ENCODE results near the gene CHCHD6. TPM values are rescaled to one million over a fixed set of nuclear protein-coding genes. Genes with fewer than 3 reads are reported as not detected.

Gene CHCHD6
- total RNA-seq, 2 donors from 2014 or later: 23.6 to 34.4 TPM

DNA sequence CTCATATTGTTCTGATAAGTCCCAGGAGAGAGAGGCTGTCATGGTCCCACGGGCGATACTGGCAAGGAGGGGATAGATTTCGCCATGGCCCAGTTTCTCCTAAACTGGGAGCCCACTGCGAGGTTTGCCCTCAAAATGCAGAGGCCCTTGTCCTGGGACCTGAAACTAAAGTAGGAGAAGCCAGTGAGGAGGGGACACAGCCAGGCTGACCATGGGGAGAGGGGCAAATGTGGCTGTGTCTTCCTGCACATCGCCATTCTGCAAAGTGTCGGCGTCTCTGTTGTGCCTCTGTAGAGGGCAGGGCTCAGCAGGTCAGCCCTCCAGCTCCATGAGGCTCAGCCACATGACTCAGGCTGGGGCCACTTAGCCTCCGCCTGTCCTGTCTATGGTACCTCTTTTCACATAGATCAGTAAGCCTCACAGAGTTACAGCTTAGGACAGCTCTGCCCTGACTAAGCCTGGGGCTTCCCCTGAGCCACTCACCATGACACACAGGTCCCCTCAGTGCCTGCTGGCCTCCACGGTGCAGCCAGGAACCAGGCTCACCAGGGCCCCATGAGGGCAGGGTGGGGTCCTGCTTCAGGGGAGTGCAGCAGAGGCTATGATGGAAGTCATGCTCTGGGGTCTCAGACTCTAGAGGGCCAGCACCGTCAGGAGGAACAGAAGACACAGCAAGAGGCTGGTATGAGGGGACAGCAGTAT is 250.3 kb downstream of the CHCHD6 start:
- 84 to 88% methylated on average over 6 to 10 of the region's 10 CpGs for WGBS, 2 experiments (ENCODE audit: insufficient coverage in 1 of 2, insufficient read length in 1 of 2)

DNA sequence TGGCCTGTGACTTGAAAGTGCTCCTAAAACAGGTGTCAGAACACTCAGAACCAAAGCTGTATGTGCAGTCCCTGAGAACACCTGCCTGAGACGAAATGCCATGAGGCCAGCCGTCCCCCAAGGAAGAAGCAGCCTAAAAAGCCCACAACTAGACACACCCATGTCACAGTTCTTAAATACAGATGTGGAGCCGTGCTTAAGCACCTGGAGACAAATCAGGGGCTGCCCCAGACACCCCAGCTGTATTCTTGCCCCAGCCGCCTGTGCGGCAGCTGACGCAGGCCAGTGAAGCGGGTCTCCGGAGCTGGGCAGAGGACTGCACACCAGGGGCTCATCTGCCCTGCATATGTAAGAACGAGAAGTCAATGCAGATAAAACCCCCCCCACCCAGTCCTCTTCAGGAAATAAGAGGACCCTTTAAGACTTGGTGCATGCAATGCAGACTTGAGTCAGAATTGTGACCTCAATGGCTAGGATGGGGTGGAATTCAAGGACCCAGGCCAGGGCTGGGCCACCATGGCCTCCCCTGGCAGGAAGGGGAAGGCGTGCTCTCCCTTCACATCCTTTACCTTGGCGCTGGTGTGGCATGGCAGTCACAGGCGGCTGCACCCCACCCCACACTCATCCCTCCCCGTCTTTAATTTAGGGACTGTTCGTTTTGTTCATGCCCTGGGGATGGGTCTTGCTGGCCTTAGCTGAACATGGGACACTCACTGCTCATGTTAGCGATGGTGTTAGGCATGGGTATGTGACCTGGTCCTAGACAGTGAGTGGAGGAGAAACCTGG is 251.2 kb downstream of the CHCHD6 start:
- no peak overlapping the region for H3K27ac ChIP-seq (ENCODE audit: low read depth, low read length)
- H3K4me1 ChIP-seq (ENCODE audit: control insufficient read depth, insufficient read depth, low read length): no peaks in the 10 kb centered on the region
- H3K27ac Mint-ChIP-seq: no peak overlapping the region
- no peaks in the 10 kb centered on the region for H3K27me3 ChIP-seq (ENCODE audit: control insufficient read depth, insufficient read depth, low read length, poor library complexity, severe bottlenecking)
- H3K9me3 ChIP-seq (ENCODE audit: control insufficient read depth, low read length): no peaks in the 10 kb centered on the region
- no peak overlapping the region for H3K4me3 Mint-ChIP-seq
- no peak for TF ChIP-seq CTCF (conservative IDR thresholded peaks at IDR 0.05)
- 92 to 97% methylated on average over 5 to 15 of the region's 15 CpGs for WGBS, 2 experiments (ENCODE audit: insufficient coverage in 1 of 2, insufficient read length in 1 of 2)
- peaks cover 7% of the 10 kb centered on the region for H3K4me1 Mint-ChIP-seq
- no peaks in the 10 kb centered on the region for H3K36me3 ChIP-seq (ENCODE audit: control insufficient read depth, insufficient read depth, low read length)
- no peaks in the 10 kb centered on the region for H3K36me3 Mint-ChIP-seq (ENCODE audit: low read depth)
- no peaks in the 10 kb centered on the region for H3K9me3 Mint-ChIP-seq
- DNase-seq: no peak
- no peak overlapping the region for H3K4me3 ChIP-seq (ENCODE audit: low read length)
- no peaks in the 10 kb centered on the region for H3K27me3 Mint-ChIP-seq (ENCODE audit: insufficient read depth)
- H3K9ac ChIP-seq (ENCODE audit: extremely low read depth, low read length, poor library complexity, severe bottlenecking): no peak overlapping the region

More for the DNA sequence above, 250.3 kb downstream of the CHCHD6 start:
- no peak for TF ChIP-seq CTCF (conservative IDR thresholded peaks at IDR 0.05)
- Mint-ChIP-seq H3K9me3 (no peaks in the 10 kb centered on the region), H3K36me3 (ENCODE audit: low read depth) (no peaks in the 10 kb centered on the region), H3K27ac (no peak overlapping the region), H3K4me3 (no peak overlapping the region), H3K4me1 (no peaks in the 10 kb centered on the region), H3K27me3 (ENCODE audit: insufficient read depth) (no peaks in the 10 kb centered on the region)
- no peak overlapping the region for H3K4me3 ChIP-seq (ENCODE audit: low read length)
- H3K27ac ChIP-seq (ENCODE audit: low read depth, low read length): no peak overlapping the region
- H3K4me1 ChIP-seq (ENCODE audit: control insufficient read depth, insufficient read depth, low read length): no peaks in the 10 kb centered on the region
- H3K36me3 ChIP-seq (ENCODE audit: control insufficient read depth, insufficient read depth, low read length): no peaks in the 10 kb centered on the region
- no peaks in the 10 kb centered on the region for H3K27me3 ChIP-seq (ENCODE audit: control insufficient read depth, insufficient read depth, low read length, poor library complexity, severe bottlenecking)
- no peak overlapping the region for H3K9ac ChIP-seq (ENCODE audit: extremely low read depth, low read length, poor library complexity, severe bottlenecking)
- no peak for DNase-seq
- no peaks in the 10 kb centered on the region for H3K9me3 ChIP-seq (ENCODE audit: control insufficient read depth, low read length)

DNA sequence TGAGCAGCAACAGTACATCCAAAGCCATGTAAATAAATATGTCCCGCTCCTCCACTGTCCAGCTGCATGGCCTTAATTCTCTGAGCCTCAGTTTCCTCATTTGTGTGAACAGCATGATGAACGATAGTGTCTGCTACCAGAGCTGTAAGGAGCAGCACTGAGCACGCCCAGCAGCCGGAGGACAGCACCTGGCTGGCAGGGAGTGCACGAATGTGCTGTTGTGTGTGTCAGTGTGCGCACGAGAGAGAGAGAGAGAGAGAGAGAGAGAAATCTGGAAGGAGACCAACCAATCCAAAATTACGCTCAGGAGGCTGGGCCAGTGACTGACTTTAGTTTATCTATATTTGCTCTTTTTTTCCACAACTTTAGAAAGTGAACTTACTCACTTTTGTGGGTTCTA is 252.3 kb downstream of the CHCHD6 start:
- Mint-ChIP-seq H3K27ac (no peak overlapping the region), H3K9me3 (no peaks in the 10 kb centered on the region), H3K36me3 (ENCODE audit: low read depth) (no peaks in the 10 kb centered on the region), H3K27me3 (ENCODE audit: insufficient read depth) (no peaks in the 10 kb centered on the region), H3K4me1 (peaks cover 14% of the 10 kb centered on the region), H3K4me3 (no peak overlapping the region)
- H3K9me3 ChIP-seq (ENCODE audit: control insufficient read depth, low read length): no peaks in the 10 kb centered on the region
- no peaks in the 10 kb centered on the region for H3K36me3 ChIP-seq (ENCODE audit: control insufficient read depth, insufficient read depth, low read length)
- H3K27ac ChIP-seq (ENCODE audit: low read depth, low read length): no peak overlapping the region
- no peak overlapping the region for H3K9ac ChIP-seq (ENCODE audit: extremely low read depth, low read length, poor library complexity, severe bottlenecking)
- WGBS, 2 experiments (ENCODE audit: insufficient coverage in 1 of 2, insufficient read length in 1 of 2): 88 to 100% methylated on average over 5 to 8 of the region's 8 CpGs
- no peaks in the 10 kb centered on the region for H3K27me3 ChIP-seq (ENCODE audit: control insufficient read depth, insufficient read depth, low read length, poor library complexity, severe bottlenecking)
- no peak for TF ChIP-seq CTCF (conservative IDR thresholded peaks at IDR 0.05)
- no peaks in the 10 kb centered on the region for H3K4me1 ChIP-seq (ENCODE audit: control insufficient read depth, insufficient read depth, low read length)
- no peak overlapping the region for H3K4me3 ChIP-seq (ENCODE audit: low read length)
- no peak for DNase-seq
